ENCODE results near the gene PALD1. TPM values are rescaled to one million over a fixed set of nuclear protein-coding genes. Genes with fewer than 3 reads are reported as not detected.

Gene PALD1
- total and polyA plus RNA-seq, 9 of the 15 experiments (the other 6 are each of a cell fraction or from before 2014, with no cell fraction given) = 0.03 to 0.29 (median 0.09) TPM; not detected in 2

GRCh38 chr10:70578371-70578947 lies 99.9 kb downstream of the PALD1 start (continued):
- TF ChIP-seq ZBTB9 (CRISPR knock-in tag; IDR thresholded peaks at IDR 0.05) (0 out of 2 replicates have a peak, but pooled peaks have one; percentile 28), SMAD1 (IDR thresholded peaks at IDR 0.05; ENCODE audit: low read depth, low read length, partially characterized antibody) (no peak), ZNF311 (CRISPR knock-in tag; IDR thresholded peaks at IDR 0.05) (0 out of 2 replicates have a peak, but pooled peaks have one; percentile 19), CHAMP1 (IDR thresholded peaks at IDR 0.05) (no peak), LEF1 (IDR thresholded peaks at IDR 0.05) (peak; percentile 77), ZNF639 (CRISPR knock-in tag; conservative IDR thresholded peaks at IDR 0.05 in 1 of 2, IDR thresholded peaks at IDR 0.05 in 1 of 2) (peak in 1 of 2 experiments; percentile 83; a peak in 1 of 4 replicates), SMAD4 (CRISPR knock-in tag; conservative IDR thresholded peaks at IDR 0.05) (peak; percentile 41; the same call in 1 of the 2 replicates), SNIP1 (IDR thresholded peaks at IDR 0.05; ENCODE audit: low read depth) (0 out of 2 replicates have a peak, but pooled peaks have one; percentile 6), RBM15 (IDR thresholded peaks at IDR 0.05; ENCODE audit: insufficient read depth, low read length) (no peak), ATF3 (IDR thresholded peaks at IDR 0.05) (peak; percentile 52; the same call in 1 of the 2 replicates), ATF3 (CRISPR knock-in tag; conservative IDR thresholded peaks at IDR 0.05) (no peak), PRDM10 (IDR thresholded peaks at IDR 0.05; ENCODE audit: partially characterized antibody) (peak; percentile 78), L3MBTL2 (IDR thresholded peaks at IDR 0.05) (peak; percentile 37), HDAC1 (IDR thresholded peaks at IDR 0.05) (peak in 1 of 2 experiments; percentile 33; a peak in 1 of 4 replicates), FOXA3 (CRISPR knock-in tag; conservative IDR thresholded peaks at IDR 0.05 in 1 of 2, IDR thresholded peaks at IDR 0.05 in 1 of 2) (peak in 1 of 2 experiments; percentile 36; a peak in 1 of 4 replicates), EP300 (IDR thresholded peaks at IDR 0.05; ENCODE audit: low read length) (peak; percentile 35; the same call in 1 of the 2 replicates)
